Stimulated activated CD8-positive, alpha-beta memory T cell treated with anti-CD3 and anti-CD28 coated beads, Interleukin-15, amount 100 ng/mL, for 1 hour (primary cell): ENCODE data around the gene ADI1.

Experiments used
- DNase-seq: peaks from one replicate; pipeline ENCODE4 v3.0.0-alpha.2; 2020; ENCODE audit warnings: low read depth

The ADI1 gene

DNA sequence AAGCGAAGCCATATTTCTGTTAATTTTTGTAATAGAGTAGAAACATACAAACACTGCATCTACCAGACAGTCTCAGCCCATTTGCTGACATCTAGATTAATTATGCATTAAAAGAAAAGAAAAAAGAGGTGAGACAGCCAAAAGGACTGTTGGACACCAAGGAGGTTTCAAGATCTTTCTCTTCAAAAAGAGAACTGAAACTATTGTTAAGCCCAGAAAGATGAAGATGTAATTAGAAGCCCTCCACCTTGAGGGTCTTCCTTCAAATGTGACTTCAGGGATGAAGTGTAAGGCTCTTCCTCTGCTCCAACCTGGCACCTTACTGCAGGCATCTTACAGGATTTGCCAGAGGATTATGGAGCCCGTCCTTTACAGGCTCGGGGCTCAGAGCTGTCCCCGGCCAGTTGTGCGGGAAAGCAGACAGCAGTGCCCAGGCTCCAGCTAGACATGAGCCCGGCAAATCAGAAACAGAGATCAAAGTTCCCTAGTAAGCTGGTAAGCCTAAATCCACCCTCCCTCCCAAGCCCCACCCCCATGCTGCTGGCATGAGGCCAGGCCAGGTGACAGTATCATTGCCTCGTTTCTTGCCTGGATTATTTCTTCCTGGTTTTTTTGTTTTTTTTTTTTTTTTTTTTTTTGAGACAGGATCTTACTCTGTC lies 38.9 kb downstream of the ADI1 start:
- no peak for DNase-seq

DNA sequence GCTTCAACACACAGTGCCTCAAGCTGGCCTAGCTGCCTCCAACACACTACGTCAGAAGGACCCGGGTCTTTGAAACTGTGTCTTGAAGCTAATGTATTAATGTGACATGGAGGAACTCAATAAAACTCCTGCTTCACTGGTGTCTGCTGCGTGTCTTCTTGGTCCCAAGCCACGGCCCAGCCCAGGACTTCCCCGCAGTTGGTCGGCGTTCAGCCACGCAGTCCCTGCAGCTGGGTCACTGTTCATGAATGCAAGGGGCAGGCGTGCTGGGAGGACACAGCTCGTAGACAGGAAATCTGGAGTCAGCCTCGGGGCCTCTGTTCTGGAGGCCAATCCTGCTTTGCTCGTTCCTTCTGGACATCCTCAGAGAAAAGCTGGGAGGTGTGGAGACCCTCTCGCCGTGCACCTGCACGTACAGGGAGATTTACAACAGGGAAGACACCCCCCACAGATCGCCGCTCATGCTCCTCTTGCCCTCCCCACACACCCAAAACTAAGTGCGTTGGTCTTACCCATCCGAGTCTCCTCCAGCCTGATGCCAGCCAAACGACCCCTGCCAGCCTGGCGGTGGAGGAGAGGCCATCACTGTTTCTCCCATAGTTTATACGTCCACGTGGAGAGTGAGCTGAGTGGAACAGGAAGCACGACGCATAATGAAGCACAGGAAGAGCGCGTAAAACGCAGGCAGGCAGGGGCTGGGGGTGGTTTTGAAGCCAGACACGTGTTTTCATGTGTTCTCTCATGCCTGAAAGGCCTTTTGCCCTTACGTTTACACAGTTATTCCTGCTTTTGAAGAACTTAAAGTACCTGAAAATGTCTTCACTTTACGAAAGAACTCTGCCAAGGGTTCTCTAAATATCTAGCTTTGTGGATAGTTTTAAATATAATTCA lies 39.7 kb downstream of the ADI1 start:
- no peak for DNase-seq

DNA sequence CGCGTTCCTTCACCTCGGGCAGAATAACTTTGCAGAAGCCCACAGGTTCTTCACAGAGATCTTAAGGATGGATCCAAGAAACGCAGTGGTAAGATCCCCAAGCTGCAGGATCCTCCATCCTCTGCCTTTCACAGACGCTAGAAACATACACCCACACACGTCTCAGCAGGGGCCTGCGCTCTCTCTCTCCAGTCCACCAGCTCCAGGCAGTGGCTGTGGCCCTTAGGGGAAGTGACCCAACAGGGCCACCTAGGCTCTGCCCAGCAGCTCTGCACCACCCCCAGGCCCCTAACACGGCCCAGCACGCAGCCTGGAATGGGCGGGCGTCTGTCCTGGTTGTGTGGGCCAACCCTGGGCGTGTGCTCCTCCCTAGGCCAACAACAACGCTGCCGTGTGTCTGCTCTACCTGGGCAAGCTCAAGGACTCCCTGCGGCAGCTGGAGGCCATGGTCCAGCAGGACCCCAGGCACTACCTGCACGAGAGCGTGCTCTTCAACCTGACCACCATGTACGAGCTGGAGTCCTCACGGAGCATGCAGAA lies 40.4 kb downstream of the ADI1 start:
- DNase-seq: no peak

DNA sequence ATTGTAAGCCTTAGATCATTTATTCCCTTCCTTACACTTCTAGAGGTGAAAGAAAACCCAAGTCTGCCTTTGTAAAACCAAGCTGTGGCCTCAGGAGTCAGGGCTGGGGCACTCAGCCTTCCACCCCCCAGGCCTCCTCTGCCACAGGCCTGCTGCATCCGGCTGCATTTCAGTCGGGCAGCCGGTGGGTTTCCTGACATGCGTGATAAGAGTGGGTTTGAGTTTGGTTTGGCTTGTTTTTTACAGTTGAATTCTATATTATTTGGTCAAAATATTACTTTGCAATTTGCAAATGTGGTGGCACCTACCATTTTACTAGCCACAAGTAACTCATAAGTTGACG lies 42.4 kb downstream of the ADI1 start:
- DNase-seq: no peak

DNA sequence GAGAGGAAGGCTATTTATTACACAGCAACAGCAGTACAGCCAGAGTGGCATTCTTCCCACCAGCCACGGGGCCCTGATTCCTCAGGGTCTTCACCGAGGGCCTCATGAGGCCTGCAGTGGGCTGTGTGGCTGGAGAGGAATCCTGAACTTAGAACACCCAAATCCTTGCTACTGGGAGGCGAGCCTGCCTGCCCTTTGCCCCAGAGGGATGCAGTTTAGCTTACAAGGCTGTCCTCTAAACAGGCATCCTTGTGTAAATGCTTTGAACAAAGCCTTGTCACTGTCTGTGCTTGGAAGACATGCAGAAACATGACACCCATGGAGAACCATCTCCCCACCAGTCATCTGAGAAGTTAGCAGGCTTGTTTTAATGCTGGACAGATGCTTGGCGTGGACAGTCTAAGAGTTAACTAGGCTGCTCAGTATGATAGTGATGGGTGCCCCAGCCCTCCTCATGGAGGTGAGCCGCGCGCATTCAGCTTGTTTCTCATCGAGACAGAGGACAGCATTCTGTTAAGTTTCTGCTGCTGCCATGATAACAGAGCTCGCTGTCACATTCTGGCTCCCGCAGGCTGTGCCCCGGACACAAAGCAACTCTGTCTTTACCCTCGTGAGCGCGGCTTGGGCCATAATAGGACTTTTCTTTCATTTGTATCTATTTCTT lies 42.9 kb downstream of the ADI1 start:
- DNase-seq: no peak

DNA sequence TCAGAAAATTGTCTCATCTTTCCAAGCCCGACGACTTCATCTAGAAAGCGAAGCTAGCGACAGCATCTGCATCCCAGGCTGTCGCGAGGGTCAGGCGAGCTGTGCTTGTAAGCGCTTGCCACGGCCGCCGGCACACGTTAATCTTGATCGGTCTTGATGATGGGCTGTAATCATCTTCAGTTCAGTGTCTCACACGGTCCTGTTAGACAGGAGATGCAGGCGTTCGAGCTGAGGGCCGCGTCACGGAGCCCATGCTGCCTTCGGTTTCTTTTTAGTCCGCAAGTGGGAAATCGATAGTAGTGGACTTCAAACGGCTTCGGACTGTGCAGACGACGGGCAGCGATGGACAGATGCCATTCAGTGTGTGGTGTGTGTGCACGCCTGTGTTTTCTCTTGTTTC lies 43.6 kb downstream of the ADI1 start:
- no peak for DNase-seq

DNA sequence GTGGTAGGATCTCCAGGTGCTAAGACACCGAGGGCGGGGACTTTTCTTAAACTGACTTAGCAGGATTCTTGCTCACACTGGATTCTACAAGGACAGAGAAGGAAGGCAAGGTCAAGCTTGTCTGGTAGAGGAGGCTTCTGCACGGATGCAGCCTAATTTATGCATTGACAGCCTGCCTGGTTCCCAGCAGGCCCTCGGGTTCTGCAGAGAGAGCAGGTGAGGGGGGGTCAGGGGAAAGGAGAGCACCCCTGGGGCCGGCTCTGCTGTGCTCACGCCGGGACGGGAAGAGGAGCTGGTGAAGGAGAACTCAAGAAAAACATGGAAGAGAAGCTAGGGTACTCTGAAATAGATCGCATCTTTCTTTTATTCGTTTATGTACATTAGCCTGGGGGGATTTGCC lies 46.4 kb downstream of the ADI1 start:
- DNase-seq: no peak

DNA sequence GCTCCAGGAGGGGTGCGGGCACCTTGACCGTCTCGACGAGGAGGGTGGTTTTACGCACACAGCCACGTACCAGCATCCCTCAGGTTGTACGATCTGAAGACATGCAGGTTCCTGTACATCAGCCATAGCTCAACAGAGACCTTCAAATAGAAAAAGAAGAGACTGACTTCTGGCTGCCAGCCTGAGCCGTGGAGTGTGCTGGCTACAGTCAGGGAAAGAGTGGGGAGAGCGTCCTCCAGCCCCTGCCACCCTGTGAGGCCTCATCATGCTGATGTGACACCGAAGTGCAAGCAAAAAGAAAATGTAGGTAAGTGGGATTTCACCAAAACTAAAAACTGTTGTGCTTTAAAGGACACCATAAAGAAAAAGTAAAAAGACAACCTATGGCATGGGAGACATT lies 47.0 kb downstream of the ADI1 start:
- no peak for DNase-seq

DNA sequence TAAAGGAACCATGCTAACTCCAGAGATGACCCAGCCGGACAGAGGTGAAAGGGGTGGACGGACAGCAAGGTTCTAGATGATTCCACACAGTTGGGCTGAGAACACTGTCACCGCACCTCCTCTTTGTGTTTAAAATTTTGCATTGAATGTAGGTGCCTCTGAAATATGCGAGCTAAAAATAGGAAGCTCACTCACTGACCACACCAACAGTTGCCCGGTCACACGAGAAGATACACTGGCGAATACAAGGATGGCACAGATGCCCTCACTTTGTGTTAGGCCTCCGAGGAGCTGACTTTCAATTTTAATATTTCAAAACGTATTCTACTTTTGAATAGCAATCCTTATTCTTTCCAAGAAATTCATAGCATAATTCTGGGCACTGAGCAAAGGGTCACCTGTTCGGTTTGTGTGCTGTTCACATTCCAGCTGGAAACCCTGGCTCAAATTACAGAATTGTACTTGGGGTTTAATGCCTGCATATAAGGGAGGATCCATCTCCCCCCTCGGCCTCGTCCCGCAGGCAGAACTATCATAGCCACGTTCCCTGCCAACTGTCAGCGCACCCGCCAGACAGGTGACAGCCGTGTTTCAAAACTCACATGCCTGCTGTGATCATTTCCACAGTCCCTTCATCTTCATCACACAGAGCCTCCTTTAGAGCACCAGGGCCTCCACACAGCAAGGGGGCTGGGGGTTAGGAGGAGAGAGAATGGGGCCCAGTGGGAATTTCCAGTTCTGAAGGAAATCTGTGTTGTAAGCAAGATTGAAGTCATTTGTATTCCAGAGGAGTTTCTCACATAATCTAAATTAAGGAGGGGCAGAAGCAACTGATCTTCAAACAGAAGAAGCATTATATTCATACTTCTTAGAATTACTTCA lies 48.2 kb downstream of the ADI1 start:
- no peak for DNase-seq

DNA sequence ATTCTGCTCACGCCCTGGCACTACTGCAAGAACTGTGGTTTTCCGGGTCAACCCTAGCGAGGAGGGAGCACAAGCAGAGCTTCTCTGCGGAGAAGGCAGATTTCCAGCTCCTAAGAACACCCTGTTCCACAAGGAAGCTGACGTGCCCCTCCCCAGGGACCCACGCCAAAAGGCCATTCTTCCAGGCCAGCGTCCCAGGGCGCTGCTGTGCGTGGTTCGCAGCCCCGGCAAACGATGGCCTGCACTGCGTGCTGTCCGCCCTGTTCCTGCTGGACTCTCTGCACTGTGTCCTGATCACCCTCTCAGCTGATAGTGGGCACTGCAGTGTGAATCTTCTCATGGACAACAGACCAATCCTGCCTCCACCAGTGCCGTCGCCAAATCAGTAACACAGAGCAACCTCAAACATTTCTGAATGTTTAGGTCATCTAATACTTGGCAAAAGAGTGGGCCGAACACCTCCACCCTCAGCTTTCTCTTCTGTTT lies 49.1 kb downstream of the ADI1 start:
- no peak for DNase-seq

DNA sequence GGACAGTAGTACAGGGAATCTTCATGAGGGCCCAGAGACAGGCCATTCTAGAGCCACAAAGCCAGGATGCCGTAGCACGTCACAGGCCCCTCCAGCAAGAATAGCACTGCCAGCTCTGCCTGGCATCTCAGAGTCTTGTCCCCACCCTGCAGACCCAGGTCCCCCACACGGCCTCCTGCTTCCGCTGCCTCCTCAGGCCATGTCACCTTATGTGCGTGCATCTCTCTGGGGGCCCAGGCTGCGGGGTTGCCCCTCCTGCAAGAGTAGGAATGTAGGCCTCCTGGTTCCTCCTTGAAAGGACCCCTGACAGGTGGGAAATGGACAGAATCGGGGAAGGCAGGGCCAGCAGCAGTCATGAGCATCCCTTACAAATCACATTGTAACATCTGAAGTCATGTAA lies 49.8 kb downstream of the ADI1 start:
- DNase-seq: no peak

DNA sequence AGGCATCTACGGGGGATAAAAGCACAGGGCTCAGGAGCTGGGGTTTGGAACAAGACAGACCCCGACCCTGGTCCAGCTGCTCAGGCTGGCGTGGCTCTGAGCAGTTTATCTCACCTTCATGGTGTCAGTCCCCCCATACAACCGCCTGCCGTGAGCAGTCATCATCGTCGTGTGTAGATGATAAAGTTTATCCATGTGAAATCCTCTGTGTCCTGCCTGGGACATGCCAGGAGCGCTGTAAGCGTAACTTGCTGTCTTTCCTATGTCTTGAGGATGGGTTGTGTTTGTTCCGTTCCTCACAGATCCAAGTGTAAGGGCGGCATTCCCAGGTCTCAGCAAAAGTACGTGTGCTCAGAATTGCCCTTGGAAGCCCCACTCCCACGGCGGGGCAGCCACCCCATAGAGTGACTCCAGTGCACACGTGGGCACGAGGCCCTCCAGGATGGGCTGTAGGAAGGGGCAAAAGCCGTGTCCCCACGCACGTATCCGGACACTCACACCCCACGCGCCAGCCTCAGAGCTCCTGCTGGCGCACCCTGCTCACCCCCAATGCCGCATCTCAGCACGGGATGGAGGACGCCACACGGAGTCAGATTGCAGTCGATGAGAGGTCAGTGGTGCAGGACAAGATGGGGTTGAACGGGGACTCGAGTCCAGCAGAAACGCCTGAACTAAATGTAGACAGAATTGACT lies 50.9 kb downstream of the ADI1 start:
- DNase-seq: no peak

DNA sequence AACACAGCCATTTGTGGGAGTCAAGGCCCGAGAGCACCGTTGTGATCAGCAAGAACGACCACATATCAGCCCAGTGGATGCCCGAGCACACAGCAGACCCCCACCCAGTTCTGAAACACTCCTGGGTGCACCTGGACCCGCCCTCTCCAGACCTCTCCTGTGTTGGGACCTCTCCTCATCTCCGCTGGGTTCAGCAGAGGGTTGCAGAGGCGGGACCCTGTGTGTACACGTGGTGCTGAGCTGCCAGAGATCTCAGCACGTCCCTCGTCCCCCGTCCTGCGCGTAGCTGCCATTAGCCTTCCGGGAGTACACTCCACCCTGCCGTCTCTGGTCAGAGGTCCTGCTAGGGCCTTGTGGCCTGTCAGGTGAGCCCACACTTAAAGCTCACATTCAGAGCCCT lies 51.7 kb downstream of the ADI1 start:
- no peak for DNase-seq

DNA sequence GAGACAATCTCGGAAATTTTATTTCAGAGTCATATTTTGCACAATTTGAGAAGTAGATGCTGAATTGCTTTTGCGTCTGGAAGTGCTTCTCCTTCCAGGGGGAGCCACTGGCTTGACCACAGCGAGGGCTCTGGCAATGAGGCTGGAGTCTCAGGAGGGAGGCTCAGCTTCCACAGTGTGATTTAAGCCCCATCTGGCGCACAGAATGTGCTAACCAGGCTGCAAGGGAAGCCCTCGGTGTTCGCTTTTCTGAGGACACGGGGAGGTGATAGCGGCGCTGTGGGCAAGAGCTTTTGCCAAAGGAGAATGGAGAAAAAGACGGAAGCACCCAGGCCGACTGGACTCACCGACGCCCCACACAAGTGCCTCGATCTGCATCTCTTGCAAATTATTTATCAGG lies 52.4 kb downstream of the ADI1 start:
- DNase-seq: no peak

DNA sequence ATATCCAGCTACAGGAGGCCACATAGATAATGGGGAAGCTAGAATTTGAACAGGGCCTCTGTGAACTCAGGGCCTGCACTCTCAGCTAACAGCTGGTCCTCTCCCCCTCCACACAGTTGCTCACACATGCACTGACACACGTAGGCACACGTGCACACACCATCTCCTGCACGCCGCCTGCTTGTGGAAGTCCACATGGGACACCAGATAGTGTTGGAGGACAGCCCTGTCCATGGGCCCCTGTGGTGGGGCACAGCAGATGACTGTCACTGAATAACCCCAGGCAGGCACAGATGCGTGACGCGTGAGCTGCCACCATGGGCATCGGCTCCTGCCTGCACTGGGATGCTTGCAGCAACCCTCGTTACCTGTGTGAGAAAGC lies 52.9 kb downstream of the ADI1 start:
- DNase-seq: no peak

DNA sequence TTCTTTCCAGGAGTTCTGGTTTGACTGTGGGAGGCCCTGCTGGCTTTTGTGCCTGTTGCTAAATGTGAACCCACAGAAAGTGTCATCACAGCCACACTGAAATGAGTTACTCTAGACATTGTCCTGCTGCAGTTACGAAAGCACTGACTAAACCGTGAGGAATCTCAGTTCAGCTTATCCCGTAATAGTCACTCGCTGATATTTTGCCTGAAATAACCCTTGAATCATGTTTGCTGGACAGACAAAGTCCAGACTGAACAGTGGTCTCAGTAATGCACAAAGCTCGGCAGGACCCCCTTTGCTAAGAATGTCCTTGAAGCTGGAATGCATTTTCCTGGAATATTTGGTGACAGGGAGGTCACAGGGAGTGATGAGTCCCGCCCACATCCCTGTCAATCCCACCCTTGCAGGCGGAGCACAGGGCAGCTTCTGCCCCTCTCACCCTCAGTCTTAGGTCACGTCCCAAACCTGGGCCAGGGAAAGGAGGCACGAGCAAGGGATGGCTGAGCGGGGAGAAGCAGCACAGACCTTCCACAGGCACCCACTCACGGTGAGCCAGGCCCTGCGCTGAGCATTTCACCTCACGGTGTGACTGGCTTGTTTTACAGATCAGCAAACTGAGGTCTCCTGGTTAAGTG lies 53.4 kb downstream of the ADI1 start:
- DNase-seq: no peak

DNA sequence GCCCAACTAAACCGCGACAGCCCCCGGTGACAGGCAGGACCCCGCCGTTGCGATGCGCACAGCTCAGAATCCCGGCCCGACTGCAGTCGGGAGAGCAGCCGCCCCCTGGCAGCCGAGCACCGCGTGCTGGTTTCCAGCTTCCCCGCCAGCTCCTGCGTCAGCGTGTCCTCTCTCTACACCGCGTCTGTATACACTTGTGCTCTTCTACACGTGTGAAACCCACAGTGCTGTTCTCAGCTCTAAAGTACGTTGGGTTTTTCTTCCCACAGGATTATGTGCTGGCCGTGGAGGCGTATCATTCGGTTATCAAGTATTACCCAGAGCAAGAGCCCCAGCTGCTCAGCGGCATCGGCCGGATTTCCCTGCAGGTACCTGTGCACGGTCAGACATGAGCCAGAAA lies 54.0 kb downstream of the ADI1 start:
- no peak for DNase-seq

DNA sequence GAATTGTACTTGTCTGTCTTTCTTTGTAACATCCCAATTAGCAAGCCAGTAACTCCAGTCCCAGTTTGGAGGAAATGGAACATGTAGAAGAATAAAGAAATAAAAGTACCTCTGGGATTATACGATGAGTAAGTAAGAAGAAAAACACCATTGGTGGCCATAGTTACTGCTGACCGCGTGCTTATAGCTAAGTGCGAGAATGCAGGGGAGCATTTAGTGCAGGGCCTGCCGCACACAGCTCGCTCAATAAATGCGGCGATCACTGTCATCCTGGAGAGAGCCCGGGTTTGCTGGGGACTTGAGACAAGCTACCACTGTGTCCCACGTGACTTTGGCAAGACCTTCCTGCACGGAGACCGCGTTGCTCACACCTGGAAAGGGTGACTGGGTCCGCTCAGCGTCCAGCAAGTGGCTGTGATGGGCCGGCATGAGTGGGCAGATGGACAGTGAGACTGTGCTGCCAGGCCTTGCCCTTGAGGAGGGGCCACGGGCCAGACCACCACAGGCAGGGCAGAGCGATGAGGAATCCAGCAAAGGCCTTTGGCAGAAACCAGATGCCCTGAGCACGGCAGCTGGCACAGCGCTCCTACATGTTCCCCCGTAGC lies 54.8 kb downstream of the ADI1 start:
- DNase-seq: no peak

DNA sequence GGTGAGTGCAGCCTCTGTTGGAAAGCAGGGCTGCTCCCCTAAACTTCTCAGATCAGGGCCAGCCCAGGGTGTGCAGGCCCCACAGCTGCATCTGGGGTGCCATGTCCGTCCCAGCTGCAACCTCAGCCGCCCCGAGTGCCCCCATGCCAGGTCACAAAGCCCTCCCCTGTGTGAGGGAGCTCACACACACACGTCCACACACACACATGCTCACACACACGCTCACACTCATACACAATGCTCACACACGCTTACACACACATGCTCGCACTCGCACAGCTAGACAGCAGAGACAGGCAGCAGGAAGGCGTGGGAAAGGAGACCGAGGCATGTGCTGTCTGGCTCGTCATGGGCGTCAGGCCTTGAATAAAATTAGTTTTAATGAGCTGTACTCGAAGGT lies 55.4 kb downstream of the ADI1 start:
- no peak for DNase-seq

DNA sequence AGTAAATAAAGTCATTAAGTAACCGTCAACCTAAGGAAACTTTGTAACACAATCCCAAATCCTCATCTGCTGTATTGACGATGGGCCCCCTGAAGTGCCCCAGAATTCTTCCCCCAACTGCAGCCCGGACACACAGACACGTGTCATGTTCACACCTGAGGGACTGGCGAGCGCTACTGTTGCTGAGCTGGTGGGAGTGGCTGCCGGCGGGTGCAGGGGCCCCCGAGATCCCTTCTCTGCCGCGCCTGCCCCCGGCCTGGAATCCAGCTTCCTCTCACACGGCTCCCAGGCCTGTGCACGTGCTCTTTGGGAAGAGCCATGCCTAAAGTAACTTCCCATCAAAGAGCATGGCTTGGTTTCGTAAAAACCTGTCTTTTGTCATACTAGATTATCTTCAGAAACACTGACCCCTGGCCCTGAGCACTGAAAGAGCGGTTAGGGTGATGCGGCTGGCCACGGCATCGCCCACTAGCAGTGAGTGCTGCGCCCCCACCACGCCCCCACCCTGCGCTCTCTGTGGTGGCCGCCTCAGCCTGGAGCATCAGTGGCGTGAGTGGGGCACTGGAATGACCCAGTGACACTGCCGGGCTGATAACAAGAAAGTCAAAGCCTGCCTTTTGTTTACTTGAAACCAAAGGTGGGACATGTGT lies 56.0 kb downstream of the ADI1 start:
- no peak for DNase-seq
